ENCODE data around the gene NMRAL1. TPM values are rescaled to one million over a fixed set of nuclear protein-coding genes. Genes with fewer than 3 reads are reported as not detected.

The NMRAL1 gene
- total RNA-seq, 1 donor from 2014 or later = 51.2 TPM

GRCh38 chr16:4465977-4466779 is 8.2 kb downstream of the NMRAL1 start:
- no peak for DNase-seq

- DNase-seq = no peak
These were observed 10.8 kb downstream of the NMRAL1 start for GRCh38 chr16:4463522-4464163.

GRCh38 chr16:4461250-4462085 is 13.0 kb downstream of the NMRAL1 start:
- no peak for DNase-seq

GRCh38 chr16:4460936-4461249 is 13.5 kb downstream of the NMRAL1 start:
- DNase-seq = no peak

GRCh38 chr16:4455951-4456350 is 18.5 kb downstream of the NMRAL1 start:
- DNase-seq = no peak

- no peak for DNase-seq
These were observed 19.3 kb downstream of the NMRAL1 start for GRCh38 chr16:4455081-4455480.

- no peak for DNase-seq
These were observed 19.8 kb downstream of the NMRAL1 start for GRCh38 chr16:4454623-4455022.

- no peak for DNase-seq
These were observed 21.8 kb downstream of the NMRAL1 start for GRCh38 chr16:4452674-4453073.

- DNase-seq = no peak
These were observed 23.4 kb downstream of the NMRAL1 start for GRCh38 chr16:4450931-4451519.

GRCh38 chr16:4450430-4450829 is 24.0 kb downstream of the NMRAL1 start:
- no peak for DNase-seq

GRCh38 chr16:4443986-4444385 is 30.4 kb downstream of the NMRAL1 start:
- no peak for DNase-seq

GRCh38 chr16:4443271-4443670 is 31.2 kb downstream of the NMRAL1 start:
- no peak for DNase-seq

- DNase-seq = no peak
These were observed 32.1 kb downstream of the NMRAL1 start for GRCh38 chr16:4442371-4442770.

GRCh38 chr16:4437366-4437765 is 37.1 kb downstream of the NMRAL1 start:
- no peak for DNase-seq

GRCh38 chr16:4435337-4436067 is 38.9 kb downstream of the NMRAL1 start:
- no peak for DNase-seq

- DNase-seq = no peak
These were observed 40.3 kb downstream of the NMRAL1 start for GRCh38 chr16:4433914-4434787.

- no peak for DNase-seq
These were observed 41.2 kb downstream of the NMRAL1 start for GRCh38 chr16:4433228-4433627.

- no peak for DNase-seq
These were observed 43.4 kb downstream of the NMRAL1 start for GRCh38 chr16:4431023-4431422.

- DNase-seq = no peak
These were observed 45.9 kb downstream of the NMRAL1 start for GRCh38 chr16:4428500-4428899.

- no peak for DNase-seq
These were observed 47.6 kb downstream of the NMRAL1 start for GRCh38 chr16:4426722-4427372.
